ENCODE results near the gene CTIF.

The CTIF gene

DNA sequence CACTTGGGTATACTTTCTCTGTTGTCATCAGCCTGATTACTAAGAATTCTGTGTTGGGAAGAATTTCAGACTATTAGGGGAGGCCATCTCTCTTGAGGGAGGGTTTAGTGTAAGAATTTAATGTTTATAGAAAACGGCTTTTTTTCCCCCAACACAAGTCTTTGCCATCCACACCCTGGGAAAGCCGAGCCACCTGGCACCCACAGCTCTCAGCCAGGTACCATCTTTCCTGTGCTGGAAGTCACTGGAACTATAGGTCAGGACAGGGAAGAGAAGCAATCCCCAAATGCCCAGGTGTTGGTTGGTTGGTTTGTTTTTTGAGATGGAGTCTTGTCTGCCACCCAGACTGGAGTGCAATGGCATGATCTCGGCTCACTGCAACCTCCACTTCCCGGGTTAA is 256.9 kb downstream of the CTIF start:
- no peak for DNase-seq

DNA sequence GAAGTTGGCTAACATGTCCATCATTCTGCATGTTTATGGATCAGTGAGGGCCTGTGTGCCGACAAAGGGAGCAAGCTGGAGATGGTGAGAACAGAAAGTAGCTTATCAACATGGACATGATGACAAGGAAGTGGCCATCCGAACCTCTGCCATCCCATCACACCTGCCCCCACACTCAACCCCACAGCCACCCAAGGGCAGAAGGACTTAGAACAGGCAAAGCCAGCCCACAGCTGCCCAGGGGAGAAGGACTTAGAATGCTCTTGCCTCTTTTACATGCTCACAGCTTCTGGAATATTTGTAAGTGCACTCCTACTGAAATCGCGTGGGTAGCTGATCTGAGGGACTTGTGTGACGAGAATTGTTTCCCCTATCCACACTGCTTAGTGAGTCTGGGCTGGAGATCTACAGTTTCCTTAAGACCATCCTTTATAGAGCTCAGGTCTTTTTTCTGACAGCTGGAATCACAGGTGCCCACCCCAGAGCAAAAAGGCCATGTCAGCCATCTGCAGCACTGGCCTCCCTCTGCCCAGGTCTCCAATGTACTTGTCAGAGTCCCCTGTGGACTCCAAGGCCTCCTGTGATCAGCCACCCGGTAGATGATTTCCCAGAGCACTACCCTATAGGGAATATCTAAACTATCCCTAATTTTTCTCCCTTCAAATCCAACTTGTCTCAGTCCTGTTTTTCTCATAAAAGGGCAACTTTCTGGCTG is 257.8 kb downstream of the CTIF start:
- no peak for DNase-seq

DNA sequence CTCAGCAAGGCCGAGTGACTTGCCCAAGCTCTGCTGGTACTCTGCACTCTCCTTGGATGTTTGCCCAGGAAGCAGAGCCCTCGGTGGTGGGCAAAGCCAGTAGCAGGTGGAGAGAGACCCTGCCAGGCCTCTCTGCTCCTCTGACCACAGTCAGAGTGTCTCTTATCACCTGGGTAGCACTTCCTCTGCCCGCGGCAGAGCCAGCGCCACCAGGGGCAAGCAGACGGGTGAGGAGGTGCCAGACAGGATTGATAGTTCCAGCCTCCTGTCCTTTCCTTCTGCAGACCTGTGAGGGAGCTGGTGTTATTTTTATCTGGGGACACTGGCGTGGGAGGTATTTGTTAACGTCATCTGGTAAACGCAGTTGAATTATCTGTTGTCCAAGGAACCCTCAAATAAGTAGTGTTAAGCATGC is 259.0 kb downstream of the CTIF start:
- DNase-seq: no peak

DNA sequence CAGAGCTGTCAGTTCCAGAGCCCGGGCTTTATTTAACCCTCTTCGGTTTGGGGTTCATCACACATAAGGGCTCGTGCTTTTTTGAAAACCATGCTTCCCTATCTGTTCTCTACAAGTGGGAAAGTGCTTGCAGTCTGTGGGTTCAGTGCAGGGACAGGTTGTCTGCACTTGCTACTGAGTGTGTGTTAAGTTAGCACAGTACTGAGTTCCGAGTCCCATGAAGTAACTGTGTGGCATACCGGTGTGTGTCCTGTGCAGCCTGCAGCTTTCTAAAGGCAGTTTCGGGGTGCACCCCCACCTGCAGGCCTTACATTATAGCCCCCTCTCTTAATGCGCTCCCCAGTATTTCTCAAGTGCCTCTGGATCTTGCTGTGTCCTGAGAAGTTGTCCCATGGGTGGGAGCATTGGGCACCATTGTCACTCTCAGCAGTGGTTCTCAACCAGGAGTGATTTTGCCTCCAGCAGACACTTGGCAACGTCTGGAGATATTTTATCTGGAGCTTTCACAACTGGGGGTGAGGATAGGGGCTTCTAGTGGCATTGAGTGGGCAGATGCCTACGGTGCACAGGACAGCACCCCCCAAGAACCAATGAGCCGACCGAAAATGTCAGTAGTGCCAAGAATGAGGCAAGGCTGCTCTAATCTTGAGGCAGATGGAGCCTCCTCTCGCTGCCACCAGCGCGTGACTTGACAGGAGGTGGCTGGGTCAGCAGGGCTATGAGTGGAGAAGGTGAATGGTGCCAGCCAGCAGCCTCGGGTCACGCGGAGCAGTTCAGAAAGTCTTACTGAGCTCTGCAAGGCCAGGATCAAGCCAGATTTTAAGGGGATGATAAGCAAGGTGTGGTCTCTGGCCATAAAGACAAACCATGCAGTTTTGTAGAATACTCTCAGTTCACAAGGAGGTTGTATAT is 259.8 kb downstream of the CTIF start:
- DNase-seq: no peak

DNA sequence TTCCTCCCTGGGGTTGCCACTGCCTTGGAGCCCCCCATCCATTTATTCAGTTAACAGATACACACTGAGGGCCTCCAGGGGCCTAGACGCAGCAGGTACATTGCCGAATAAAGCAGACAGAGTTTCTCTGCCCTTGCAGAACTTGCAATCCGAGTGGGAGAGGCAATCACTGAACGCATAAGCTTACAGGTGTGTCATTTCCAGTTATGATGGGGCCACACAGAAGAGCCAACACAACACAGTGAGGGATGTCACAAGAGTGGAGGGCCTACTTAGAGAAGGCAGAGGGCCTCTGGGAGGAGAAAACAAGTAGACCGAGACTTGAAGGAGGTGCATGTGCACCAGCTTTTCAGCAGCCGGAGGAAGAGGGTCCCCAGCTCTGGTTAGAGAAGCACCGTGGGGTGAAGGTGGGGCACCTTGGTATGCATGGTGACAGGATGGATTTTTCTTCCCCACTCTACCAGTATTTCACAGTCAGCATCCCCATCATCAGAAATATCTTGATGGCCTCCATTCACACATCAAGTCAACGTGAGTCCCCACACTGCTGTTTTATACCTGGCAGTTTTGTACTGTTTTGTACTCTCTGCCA is 261.0 kb downstream of the CTIF start:
- no peak for DNase-seq

DNA sequence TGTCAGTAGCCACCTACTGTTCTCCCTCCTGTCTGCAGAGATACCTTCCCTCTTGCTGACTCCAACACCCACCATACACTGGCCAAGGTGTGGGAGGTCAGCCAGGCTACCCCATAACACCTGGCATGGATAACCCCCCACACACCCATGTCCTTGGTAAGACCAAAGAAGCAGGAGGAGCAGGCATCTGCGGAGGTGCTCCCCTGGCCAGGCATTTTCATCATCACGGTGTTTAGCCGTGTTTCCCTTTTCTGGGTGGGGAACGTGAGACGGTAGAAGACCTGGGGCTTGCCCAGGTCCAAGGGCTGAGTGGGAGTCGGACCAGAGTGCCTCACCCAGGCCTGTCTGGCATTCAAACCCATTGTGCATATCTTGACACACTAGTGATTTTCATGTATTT is 261.6 kb downstream of the CTIF start:
- no peak for DNase-seq

DNA sequence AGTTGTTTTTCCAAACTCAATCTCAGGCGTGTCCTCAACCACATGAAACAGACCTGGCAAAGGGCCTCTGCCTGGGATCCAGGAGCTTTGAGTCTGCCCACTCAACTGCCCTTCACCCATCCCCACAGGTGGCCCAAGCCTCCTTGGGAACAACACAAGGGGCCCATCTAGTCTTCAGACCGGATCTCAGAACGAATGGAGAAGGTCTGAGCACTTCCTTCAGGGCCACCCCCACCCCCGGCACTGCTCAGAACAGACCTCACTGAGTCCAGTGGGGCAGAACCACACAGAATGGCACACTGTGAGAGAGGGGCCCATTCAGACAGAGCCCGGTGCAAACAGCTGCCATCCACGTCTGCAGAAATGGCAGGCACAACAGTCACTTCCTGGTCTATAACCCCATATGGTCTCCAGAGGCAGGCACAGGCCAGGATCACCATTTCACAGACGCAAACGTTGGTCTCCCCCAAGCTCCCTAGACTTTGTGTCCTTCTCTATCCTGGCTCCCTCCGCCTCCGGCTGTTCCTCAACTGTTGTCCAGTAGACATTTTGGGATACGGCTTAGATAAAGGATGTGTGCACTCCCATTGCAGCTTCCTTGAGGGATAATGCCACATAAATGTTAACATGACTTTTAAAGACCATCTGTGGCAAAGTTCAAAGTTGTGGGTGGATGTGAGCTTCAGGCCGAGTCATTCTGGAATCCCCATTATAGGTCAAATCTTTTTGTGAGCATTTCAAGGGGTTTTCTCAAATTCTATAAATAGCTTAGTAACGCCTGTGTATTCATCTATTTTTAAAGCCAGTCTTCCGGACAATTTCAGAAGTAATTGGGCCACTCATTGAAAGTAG is 262.3 kb downstream of the CTIF start:
- no peak for DNase-seq

DNA sequence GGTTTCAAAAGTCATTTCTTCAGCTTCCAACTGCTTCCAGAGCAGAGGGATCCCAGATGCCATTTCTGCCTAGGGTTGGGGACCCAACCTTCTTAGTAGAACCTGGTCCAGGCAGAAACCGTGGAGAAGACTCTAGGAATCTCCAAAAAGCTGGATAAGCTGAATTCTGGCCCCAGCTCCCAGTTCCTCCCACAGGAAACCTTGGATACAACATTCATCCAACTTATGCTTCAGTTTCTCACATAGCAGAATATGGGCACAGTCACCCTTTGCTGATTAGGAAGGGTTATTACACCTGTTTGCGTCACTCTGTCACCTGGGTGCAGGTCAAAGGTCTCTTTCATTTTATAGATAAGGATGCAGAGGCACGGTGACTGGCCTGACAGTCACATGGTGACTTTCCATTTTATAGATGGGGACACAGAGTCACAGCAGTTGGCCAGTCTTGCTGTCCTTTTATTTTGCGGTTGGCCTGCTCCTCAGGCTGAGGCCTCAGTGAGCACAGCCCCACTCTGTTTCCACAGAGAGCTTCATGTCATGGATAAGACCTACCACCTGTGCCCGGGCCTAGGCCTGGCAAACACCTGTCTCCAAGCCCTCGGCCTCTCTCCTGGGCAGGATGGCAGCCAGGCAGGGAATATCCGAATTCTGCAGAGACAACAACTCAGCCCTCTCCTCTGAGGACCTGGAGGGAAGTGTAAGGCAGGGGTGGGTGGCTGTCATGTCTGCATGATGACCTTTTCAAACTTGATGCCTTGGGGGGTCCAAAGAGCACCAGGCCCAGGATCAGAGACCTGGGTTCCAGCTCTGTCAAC is 263.1 kb downstream of the CTIF start:
- no peak for DNase-seq

DNA sequence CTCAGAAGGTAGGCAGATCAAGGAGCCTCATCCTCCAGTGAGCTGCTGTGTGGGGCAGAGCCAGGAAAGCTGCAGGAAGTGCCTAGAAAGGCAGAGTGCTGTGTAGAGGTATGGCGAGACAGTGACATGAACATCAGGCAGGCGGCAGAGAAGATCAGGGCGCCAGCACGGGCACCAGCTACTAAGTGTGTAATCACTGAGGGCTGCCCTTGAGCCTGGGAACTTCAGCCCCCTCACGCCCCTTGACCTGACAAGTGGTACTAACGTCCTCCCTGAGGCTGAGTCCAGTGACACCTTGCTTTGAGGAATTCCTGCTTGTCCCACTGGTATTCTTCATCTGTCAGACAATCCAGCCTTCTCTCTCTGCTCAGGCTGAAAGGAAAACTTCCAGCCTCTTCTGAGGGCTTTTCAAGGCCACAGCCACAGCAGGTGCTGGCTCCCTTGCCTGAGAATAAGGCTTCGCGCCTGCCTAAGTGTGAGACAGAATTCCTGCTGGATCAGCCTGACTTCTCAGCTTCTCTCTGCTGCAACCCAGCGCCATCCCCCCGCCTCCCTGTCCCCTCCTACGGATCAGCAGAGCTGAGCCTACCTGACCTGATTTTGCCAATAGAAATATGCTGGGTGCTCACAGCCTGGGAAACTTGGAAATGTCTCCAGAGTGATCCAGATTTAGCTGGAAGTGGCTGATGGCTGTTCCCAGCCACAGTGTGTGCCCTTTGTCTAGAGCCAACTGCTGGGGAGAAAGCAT is 263.9 kb downstream of the CTIF start:
- DNase-seq: no peak

DNA sequence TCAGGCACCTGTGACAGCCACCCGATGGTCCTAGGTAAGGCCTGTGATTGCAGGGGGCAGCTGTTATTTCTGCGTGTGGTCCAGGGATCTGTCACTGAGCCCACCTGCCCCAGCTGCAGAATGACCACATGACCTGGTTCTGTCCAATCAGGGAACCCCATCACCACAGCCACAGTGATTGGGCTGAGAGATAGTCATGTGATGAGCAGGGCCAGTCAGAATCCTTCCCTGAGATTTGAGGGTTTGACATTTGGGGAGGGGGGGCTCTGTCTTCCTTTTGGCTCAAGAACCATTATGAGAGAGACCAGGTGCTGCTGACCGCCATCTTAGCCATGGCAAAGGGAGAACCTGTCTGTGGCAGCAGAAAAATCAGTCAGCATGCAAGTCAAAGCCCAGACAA is 264.7 kb downstream of the CTIF start:
- DNase-seq: no peak

DNA sequence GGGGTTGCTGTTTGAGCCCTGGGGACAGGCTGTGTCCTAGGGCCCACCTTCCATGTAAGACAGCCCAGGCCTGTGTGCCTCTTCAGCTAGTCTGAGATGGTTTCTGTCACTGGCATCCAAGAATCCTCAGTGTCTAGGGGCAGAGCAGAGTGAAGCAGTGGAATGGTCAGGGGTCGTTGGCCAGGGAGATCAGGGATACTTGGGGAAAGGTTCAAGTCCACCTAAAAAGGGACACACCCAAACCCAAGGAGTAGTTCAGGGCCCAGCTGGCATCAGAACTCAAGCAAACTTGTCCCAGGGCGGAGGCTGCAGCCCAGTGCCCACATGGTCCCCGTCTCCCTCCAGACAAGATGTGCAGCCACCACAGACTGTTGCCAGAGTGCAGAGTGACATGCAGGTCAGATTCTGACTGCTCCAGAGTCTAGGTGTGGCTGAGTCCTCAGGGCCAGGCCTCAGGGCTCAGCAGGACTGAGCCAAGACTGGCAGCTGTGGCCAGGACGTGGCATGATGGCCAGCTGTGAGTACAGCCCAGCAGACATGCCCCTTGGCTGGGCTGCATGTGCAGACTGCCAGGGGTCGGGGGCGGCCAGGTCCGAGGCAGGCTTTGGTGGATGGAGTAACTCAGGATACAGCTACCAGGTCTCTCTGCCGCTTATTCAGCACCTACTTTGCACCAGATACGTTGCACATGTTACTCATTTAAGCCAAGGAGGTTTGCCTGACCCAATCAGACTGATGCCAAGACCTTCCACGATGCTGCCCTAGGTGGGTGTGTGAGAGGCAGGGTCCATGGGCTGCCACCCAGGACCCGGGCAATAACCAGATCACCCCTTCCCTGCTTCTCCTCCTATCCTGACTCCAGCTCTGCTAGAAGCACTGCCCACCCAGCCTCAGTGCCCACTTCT is 265.4 kb downstream of the CTIF start:
- no peak for DNase-seq

DNA sequence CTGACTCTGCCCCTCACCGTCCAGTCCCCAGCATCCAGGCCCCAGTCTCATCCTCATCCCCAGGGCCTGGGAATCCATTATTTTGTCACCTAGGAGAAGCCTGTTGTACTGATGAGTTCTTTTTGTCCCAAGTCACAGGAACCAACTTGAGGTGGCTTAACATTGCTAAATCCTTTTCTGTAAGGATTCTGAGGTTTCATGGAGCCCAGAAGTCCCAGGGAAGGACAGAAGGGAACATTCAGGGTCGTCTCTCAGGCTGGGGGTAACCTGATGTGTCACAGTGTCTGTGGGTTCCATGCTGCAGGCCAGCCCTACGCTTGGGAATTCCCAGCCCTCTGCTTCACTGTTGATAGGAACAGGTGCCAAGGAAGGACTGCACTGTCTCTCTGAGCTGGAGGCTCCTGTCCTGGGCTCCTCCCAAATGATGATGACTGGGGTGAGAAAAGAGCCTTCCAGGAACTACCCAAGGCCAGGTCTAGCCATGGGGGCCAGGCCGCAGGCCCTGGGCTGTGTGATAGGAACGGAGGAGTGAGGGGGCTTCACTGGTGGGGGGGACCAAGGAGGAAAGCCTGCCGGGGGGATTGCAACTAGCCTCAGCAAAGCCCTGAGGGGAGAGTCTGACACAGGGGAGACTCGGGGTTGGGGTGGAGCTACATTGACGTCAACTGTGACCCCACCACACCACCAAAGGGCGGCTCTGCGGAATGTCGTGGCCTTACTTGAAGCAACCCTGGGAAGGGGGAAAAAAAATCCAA is 266.2 kb downstream of the CTIF start:
- DNase-seq: no peak

DNA sequence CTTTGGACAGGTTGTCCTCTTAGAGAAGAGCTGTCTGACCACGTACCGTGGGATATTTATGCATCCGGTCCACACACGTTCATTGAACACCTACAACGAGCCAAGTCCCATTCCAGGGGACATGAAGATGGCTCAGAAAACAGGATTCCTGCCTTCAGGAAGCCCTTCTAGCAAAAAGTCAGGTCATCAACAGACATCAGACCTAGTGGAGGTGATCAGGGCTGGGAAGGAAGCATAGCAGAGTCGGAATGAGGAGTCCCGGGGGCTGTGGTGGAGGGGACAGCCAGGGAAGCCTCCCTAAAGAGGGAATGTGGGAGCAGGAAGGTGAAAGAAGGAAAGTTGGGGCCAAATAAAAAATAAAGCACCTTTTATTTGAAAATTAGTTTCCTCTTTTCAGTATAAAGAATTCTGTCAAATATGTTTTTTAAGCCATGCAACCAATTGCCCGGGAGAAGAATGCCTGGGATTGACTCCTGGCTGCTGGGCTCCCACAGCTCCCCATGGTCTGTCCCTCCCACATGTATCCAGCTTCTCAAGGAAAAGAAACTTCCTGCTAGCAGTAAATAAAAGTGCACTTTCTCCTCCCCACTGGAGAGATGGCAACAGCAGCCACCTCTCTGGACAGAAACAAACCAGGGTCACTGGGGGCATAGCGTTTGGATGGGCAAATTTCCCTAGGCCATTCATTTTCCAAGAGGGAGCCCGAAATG is 267.1 kb downstream of the CTIF start:
- DNase-seq: no peak

DNA sequence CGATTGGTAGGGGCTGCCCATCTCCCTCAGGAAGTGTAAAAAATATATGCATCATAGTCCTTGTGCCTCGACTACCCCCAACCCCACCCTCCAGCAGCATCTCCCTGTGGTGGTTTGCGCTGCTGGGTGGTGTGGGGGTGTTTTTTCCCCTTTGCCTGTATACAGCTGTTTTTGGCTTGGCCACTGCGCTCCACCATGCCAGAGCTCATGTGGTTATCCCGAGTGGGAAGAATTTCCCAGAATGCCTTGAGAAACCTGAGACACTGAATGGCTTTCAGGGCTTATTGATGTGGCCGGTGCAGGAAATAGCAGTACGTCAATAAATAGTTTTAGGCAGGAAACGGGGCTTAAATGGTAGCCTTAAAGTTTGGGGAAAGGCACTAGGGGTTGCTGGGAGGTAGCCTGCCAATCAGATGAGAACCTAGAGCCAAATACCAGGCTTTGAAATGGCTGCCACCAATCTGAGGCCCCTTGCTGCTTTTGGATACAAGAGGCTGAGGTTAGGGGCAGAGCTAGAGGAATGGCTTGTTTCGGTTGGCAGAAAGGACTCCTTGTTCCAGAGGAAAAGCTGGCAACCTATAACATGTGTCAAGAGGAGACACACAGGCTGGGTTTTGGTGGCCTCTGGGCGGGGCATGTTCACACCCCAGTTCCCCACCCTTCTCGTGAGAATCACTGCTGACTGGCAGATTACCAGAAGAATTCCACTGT is 267.9 kb downstream of the CTIF start:
- no peak for DNase-seq

DNA sequence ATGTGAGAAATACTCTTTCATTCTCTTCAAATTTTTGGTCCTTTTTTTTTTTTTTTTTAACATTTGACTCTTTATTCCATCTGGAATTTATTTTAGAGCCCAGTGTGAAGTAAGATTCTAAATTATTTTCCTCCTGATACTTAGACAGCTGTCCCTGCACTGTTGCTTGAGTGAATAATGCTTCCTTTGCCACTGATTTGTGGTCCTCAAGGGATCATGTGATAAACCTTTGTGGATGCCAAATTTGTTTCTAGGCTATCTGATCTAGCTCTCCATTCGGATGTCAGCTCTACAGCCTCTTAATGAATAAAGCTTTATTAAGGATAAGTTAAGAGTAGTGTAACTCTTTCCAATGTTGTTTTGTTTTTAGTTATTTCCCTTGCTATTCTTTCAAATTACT is 269.6 kb downstream of the CTIF start:
- DNase-seq: no peak

DNA sequence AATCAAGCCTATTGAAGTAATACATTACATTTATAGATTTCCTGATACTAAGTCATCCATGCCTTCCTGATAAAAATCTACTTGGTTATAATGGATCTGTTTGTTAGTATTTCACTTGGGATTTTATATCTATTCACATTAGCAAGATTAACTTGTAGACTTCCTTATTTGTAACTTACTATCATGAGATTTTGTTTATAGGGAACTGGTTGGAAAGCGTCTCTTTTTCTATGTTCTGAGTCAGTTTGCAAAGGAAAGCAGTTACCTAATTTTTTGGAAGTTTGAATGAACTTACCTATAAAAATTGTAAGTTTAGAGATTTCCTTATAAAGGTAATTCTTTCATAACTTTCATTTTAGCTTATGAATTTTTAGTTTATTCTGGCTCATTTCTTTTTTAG is 270.5 kb downstream of the CTIF start:
- no peak for DNase-seq

DNA sequence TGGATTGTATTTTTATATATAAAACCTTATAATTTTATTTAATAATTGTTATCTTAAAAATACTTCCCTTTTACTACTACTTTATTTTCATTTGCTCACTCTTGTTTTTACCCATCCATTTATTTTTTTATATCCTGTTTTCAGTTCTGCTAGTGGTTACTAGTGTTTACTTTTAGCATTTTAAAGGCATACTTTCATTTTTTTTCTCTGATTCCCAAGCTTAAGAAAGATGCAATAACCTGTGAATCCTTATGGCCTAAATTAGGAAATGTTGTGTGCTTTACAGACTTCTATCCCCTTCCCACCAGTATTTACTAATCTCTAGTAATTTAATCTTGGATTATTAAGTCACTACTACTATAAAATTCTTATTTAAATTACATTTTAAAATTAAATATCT is 272.0 kb downstream of the CTIF start:
- DNase-seq: no peak

DNA sequence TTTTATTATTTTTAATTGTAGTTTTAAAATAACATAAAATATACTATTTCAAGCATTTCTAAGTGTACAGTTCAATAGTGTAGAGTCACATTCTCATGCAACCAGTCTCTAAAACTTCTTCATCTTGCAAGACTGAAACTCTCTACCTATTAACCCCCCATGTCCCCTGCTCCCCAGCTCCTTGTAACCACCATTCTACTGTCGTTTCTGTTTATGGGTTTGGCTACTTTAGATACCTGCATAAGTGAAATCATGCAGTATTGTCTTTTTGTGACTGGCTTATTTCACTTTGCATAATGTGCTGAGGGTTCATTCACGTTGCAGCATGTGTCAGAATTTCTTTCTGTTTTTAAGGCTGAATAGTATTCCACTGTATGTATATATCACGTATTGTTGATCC is 272.6 kb downstream of the CTIF start:
- DNase-seq: no peak
